PC-3 (cell line): ENCODE results near the gene SCD. TPM values are rescaled to one million over a fixed set of nuclear protein-coding genes. Genes with fewer than 3 reads are reported as not detected.

ENCODE experiments used
- ATAC-seq: fragments of 200-7000 bp; cut with Tn5 transposase; 2 replicates; pipeline ENCODE4 v1.9.1; 2020; ENCODE audit warnings: mild to moderate bottlenecking, moderate library complexity
- BruUV-seq: library from RNA; stranded (reverse); fragments of 400-500 nt; replicated peaks from 2 replicates; lab custom pipeline; 2021; lab: Mats Ljungman, UMichigan
- CTCF ChIA-PET: fragments of 300-600 bp; sonication (Branson Sonifier 250); formaldehyde crosslinking; loops from one replicate; lab custom pipeline; 2022; ENCODE audit warnings: antibody characterized with exemption; lab: Charles Lee
- POLR2A ChIA-PET: fragments of 300-600 bp; sonication (Branson Sonifier 250); formaldehyde crosslinking; loops from one replicate; lab custom pipeline; 2022; ENCODE audit warnings: antibody characterized with exemption; ENCODE audit not compliant: unreplicated experiment; lab: Charles Lee
- DNase-seq: peaks from one replicate; pipeline ENCODE4 v3.0.0-alpha.2; 2015
- H2AFZ ChIP-seq: fragments of 300-600 bp; sonication (generic); 2 replicates; pipeline ENCODE4 v1.6.0; 2016; ENCODE audit warnings: antibody characterized with exemption, low read length
- H3F3A ChIP-seq: fragments of 300-600 bp; sonication (generic); one replicate; pipeline ENCODE4 v1.6.0; 2017; ENCODE audit warnings: antibody characterized with exemption, low read length, control low read depth, mild to moderate bottlenecking; ENCODE audit not compliant: unreplicated experiment
- H3K27ac ChIP-seq: fragments of 300-600 bp; sonication (generic); 2 replicates; pipeline ENCODE4 v1.5.1; 2016; ENCODE audit warnings: mild to moderate bottlenecking, low read length
- H3K27me3 ChIP-seq: fragments of 300-600 bp; sonication (generic); 2 replicates; pipeline ENCODE4 v1.6.1; 2016; ENCODE audit warnings: low read length, mixed read lengths
- H3K36me3 ChIP-seq: fragments of 300-600 bp; sonication (generic); 2 replicates; pipeline ENCODE4 v1.6.1; 2016; ENCODE audit warnings: low read depth, mixed run types, low read length, mixed read lengths
- H3K4me1 ChIP-seq: fragments of 300-600 bp; sonication (generic); 2 replicates; pipeline ENCODE4 v1.5.1; 2016; ENCODE audit warnings: low read length; ENCODE audit not compliant: insufficient read depth
- H3K4me2 ChIP-seq: fragments of 300-600 bp; sonication (generic); 2 replicates; pipeline ENCODE4 v1.6.0; 2016; ENCODE audit warnings: low read length
- H3K4me3 ChIP-seq: fragments of 300-600 bp; sonication (generic); 2 replicates; pipeline ENCODE4 v1.5.1; 2016; ENCODE audit warnings: mild to moderate bottlenecking, low read length, mixed read lengths
- H3K79me2 ChIP-seq: fragments of 300-600 bp; sonication (generic); 2 replicates; pipeline ENCODE4 v1.6.1; 2017; ENCODE audit warnings: low read length, mixed read lengths
- H3K9ac ChIP-seq: fragments of 300-600 bp; sonication (generic); 2 replicates; pipeline ENCODE4 v1.6.0; 2016; ENCODE audit warnings: mild to moderate bottlenecking, low read length
- H3K9me2 ChIP-seq: fragments of 300-600 bp; sonication (generic); replicated peaks from 2 replicates; pipeline ENCODE4 v1.6.1; 2016; ENCODE audit warnings: mixed run types, low read length, mixed read lengths
- H3K9me3 ChIP-seq: fragments of 300-600 bp; sonication (generic); 2 replicates; pipeline ENCODE4 v1.6.1; 2016; ENCODE audit warnings: low read length, mixed read lengths
- H4K20me1 ChIP-seq: fragments of 300-600 bp; sonication (generic); 2 replicates; pipeline ENCODE4 v1.6.1; 2016; ENCODE audit warnings: low read length, mixed read lengths
- EZH2 ChIP-seq: fragments of 300-600 bp; sonication (generic); IDR thresholded peaks from one replicate; pipeline ENCODE4 v1.6.1; 2017; ENCODE audit warnings: antibody characterized with exemption, mild to moderate bottlenecking, low read length; ENCODE audit not compliant: unreplicated experiment
- EZH2phosphoT487 ChIP-seq: fragments of 300-600 bp; sonication (generic); IDR thresholded peaks from 2 replicates; pipeline ENCODE4 v1.6.1; 2018; ENCODE audit warnings: mild to moderate bottlenecking, antibody characterized with exemption, low read length, borderline replicate concordance
- intact Hi-C: fragments of 100-400 bp; cut with micrococcal nuclease; formaldehyde crosslinking; loops from 2 replicates; pipeline ENCODE4 v1.9.0; 2023
- total RNA-seq: library from RNA; depleted of rRNA; stranded (reverse); fragments of >200 nt; gene quantifications from 2 replicates; pipeline ENCODE4 v1.2.3, GENCODE V29; 2014
- TF ChIP-seq, protein P1 (sequence below): fragments of 300-600 bp; sonication (generic); conservative IDR thresholded peaks from 2 replicates; pipeline ENCODE4 v1.5.1; 2017; ENCODE audit warnings: antibody characterized with exemption, low read depth, mild to moderate bottlenecking, low read length

Gene SCD
- total RNA-seq, 1 experiment from 2014 or later: 121 TPM

DNA sequence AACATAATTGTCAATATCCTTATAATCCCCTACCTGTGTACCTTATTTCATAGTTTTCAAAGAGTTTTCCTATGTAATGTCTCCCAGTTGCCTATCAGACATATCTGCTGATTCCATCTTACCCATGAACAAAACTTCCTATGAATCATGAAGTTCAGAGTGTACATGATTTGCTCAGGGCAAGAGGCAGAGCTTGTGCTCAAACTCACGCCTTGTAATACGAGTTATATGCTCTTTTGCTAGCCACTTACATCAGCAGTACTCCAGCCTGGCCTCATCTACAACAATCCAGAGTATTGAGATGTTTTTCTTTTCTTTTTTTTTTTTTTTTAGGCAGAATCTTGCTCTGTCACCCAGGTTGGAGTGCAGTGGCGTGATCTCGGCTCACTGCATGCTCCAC lies 28.8 kb upstream of the SCD start:
- no peak overlapping the region for H3K27ac ChIP-seq
- no peak for DNase-seq
- no peak overlapping the region for H3K4me3 ChIP-seq
- no peak overlapping the region for H3K9ac ChIP-seq
- intact Hi-C loops: no loop called here
- no peaks in the 10 kb centered on the region for H4K20me1 ChIP-seq
- CTCF ChIA-PET: no interaction called here
- H3K9me3 ChIP-seq: no peaks in the 10 kb centered on the region
- no peaks in the 10 kb centered on the region for H3K4me1 ChIP-seq
- H3K9me2 ChIP-seq: no peaks in the 10 kb centered on the region
- no peak for ATAC-seq
- TF ChIP-seq, protein P1, sequence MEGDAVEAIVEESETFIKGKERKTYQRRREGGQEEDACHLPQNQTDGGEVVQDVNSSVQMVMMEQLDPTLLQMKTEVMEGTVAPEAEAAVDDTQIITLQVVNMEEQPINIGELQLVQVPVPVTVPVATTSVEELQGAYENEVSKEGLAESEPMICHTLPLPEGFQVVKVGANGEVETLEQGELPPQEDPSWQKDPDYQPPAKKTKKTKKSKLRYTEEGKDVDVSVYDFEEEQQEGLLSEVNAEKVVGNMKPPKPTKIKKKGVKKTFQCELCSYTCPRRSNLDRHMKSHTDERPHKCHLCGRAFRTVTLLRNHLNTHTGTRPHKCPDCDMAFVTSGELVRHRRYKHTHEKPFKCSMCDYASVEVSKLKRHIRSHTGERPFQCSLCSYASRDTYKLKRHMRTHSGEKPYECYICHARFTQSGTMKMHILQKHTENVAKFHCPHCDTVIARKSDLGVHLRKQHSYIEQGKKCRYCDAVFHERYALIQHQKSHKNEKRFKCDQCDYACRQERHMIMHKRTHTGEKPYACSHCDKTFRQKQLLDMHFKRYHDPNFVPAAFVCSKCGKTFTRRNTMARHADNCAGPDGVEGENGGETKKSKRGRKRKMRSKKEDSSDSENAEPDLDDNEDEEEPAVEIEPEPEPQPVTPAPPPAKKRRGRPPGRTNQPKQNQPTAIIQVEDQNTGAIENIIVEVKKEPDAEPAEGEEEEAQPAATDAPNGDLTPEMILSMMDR: no peak
- TF ChIP-seq EZH2phosphoT487 (no peak), EZH2 (no peak)
- H3K36me3 ChIP-seq: no peaks in the 10 kb centered on the region
- no peak overlapping the region for H3K4me2 ChIP-seq
- BruUV-seq: no TSS peak
- H3K79me2 ChIP-seq: no peaks in the 10 kb centered on the region
- H2AFZ ChIP-seq: no peak overlapping the region
- H3F3A ChIP-seq: no peaks in the 10 kb centered on the region
- POLR2A ChIA-PET: no interaction called here
- peaks cover 6% of the 10 kb centered on the region; the same call in 1 of the 2 replicates for H3K27me3 ChIP-seq

DNA sequence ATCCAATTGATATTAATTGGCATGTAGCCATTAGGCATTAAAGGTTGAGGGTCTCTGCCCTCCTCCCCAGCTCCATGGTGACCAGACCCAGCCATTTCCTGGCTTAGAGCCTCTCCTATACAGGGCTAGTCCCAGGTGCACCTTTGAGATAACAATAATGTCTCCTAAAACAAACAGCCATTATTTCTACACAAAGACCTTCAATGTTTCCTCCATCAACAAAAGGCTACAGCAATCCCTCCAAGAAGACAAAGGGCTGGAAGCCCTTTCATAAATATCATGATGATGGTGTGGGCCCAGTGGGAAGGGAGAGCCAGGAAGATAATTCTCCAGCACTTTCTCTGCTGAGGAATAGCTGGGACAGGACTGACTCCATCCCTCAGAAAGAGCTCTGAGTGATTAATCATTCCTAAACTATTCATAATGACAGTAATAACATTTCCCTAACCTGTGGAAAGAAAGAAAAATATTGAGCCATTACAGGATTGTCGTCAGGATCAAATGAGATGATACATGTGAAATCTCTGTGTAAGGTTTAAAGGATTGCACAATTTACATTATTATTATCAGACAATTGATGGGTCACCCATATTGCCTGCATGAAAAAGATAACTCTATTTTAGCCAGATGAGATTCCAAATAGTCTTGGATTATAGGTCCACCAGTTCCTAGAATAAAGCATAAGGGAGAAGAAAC lies 27.2 kb upstream of the SCD start:
- TF ChIP-seq, protein P1: no peak
- TF ChIP-seq EZH2 (no peak), EZH2phosphoT487 (no peak)
- ATAC-seq (no peak), DNase-seq (no peak)
- Histone ChIP-seq H3K4me2 (no peak overlapping the region), H3K36me3 (no peaks in the 10 kb centered on the region), H3K9me3 (no peaks in the 10 kb centered on the region), H3K9ac (no peak overlapping the region), H3K9me2 (no peaks in the 10 kb centered on the region), H3F3A (no peaks in the 10 kb centered on the region), H2AFZ (no peak overlapping the region), H3K4me1 (no peaks in the 10 kb centered on the region), H3K27ac (no peak overlapping the region), H3K79me2 (no peaks in the 10 kb centered on the region), H3K4me3 (no peak overlapping the region), H3K27me3 (peaks cover 3% of the 10 kb centered on the region; the same call in 1 of the 2 replicates), H4K20me1 (no peaks in the 10 kb centered on the region)
- no TSS peak for BruUV-seq
- POLR2A ChIA-PET: no interaction called here
- CTCF ChIA-PET: no interaction called here
- intact Hi-C loops: no loop called here

DNA sequence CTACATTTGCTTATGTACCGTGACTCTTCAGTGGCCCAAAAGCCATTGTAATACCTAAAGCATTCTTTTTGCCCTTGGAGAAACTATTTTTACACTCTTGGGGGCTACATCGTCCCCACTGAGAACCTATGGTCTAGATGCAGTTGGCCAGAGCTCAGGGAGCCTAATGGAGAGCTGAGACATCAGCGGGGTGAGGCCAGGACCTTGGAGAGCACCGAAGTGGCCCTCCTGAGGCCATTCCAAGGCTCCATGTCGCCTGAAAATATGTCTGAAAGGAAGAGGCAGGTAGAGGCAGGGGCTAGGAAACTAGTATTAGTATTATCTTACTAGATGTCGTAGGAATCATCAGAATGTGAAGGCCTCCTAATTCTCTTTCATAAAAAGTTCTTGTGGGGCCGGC lies 21.9 kb upstream of the SCD start:
- Histone ChIP-seq H3K4me3 (no peak overlapping the region), H3K27ac (no peak overlapping the region), H3F3A (no peaks in the 10 kb centered on the region), H3K79me2 (no peaks in the 10 kb centered on the region), H2AFZ (no peak overlapping the region), H3K4me1 (no peaks in the 10 kb centered on the region), H3K9me2 (no peaks in the 10 kb centered on the region), H3K4me2 (no peak overlapping the region), H3K9me3 (no peaks in the 10 kb centered on the region), H3K9ac (no peak overlapping the region), H4K20me1 (no peaks in the 10 kb centered on the region), H3K27me3 (peaks cover 37% of the 10 kb centered on the region), H3K36me3 (no peaks in the 10 kb centered on the region)
- CTCF ChIA-PET: no interaction called here
- ATAC-seq: no peak
- intact Hi-C loops: no loop called here
- BruUV-seq: no TSS peak
- peak; percentile 9 for DNase-seq
- POLR2A ChIA-PET: no interaction called here
- TF ChIP-seq, protein P1: no peak
- TF ChIP-seq EZH2phosphoT487 (no peak), EZH2 (no peak)
